Heart left ventricle (tissue), 16 donors: ENCODE measurements around the gene DMRTC2. TPM values are rescaled to one million over a fixed set of nuclear protein-coding genes. Genes with fewer than 3 reads are reported as not detected.

Experiments used
- ATAC-seq, 4 donors: fragments of 200-7000 bp; cut with Tn5 transposase; one replicate each; pipeline ENCODE4 v1.9.1; 2020 to 2022; ENCODE audit warnings: moderate library complexity in 4 of 4, mild to moderate bottlenecking in 3 of 4, moderate number of reproducible peaks in 1 of 4
- DNase-seq, 5 donors: peaks; one replicate each; pipeline ENCODE4 v3.0.0-alpha.2; 2020
- H3K27ac ChIP-seq, 12 donors: fragments of 200-600 bp; sonication (generic) in 4 of 12; one replicate each; pipeline versions ENCODE4 v1.5.0 to v1.8.0; 2016 to 2022; ENCODE audit warnings: mild to moderate bottlenecking in 2 of 12
- H3K27me3 ChIP-seq, 9 donors: fragments of 200-600 bp; sonication (generic) in 2 of 9; one replicate each; pipeline versions ENCODE4 v1.5.1 to v1.8.0; 2016 to 2022; ENCODE audit warnings: mild to moderate bottlenecking in 3 of 9
- H3K36me3 ChIP-seq, 9 donors: fragments of 200-600 bp; sonication (generic) in 2 of 9; one replicate each; pipeline versions ENCODE4 v1.5.0 to v1.8.0; 2018 to 2022; ENCODE audit warnings: mild to moderate bottlenecking in 2 of 9
- H3K4me1 ChIP-seq, 12 donors: fragments of 200-600 bp; sonication (generic) in 4 of 12; one replicate each; pipeline versions ENCODE4 v1.5.0 to v1.8.0; 2016 to 2022; ENCODE audit warnings: mild to moderate bottlenecking in 3 of 12
- H3K4me3 ChIP-seq, 12 donors: fragments of 200-600 bp; sonication (generic) in 4 of 12; one replicate each; pipeline versions ENCODE4 v1.5.0 to v1.8.0; 2017 to 2022; ENCODE audit warnings: mild to moderate bottlenecking in 9 of 12, moderate library complexity in 4 of 12
- H3K9me3 ChIP-seq, 12 donors: fragments of 200-600 bp; sonication (generic) in 4 of 12; one replicate each; pipeline versions ENCODE4 v1.5.0 to v1.8.0; 2016 to 2022; ENCODE audit warnings: mild to moderate bottlenecking in 1 of 12
- POLR2A ChIP-seq, 2 donors: fragments of 450-650 bp; IDR thresholded peaks; one replicate each; pipeline ENCODE4 v1.6.1; 2017; ENCODE audit warnings: antibody characterized with exemption in 2 of 2, mild to moderate bottlenecking in 2 of 2, moderate library complexity in 2 of 2
- WGBS, 4 donors: extraction: QIAGEN DNeasy Blood & Tissue Kit in 2 of 4; methylation state at CpG; one replicate each; pipeline versions ENCODE4 v1.1.5 to v1.1.7; 2013 to 2018; 5-methylcytosine and 5-hydroxymethylcytosine counted together
- intact Hi-C, 10 donors: fragments of 100-400 bp; cut with DNase I; formaldehyde crosslinking; loops; one replicate each; pipeline versions ENCODE4 v1.11.1 to v1.14.2; 2022
- polyA plus RNA-seq, 2 donors: library from polyadenylated mRNA; stranded (reverse); fragments of 200-250 nt; gene quantifications; one replicate each; pipeline ENCODE4 v1.2.3, GENCODE V29; 2013
- total RNA-seq, 9 donors: library from RNA; depleted of rRNA in 2 of 9; stranded (reverse); fragments of >200 nt in 2 of 9; fragmentation: NEBNext Ultra II Directional in 3 of 9; extraction: Animal tissue kit (Norgen Biotek cat#: 25700) in 3 of 9; gene quantifications; one replicate each; pipeline versions ENCODE4 v1.1.0 to v1.2.4, GENCODE V29; 2016 to 2023
- TF ChIP-seq, protein P1 (sequence below), 12 donors: fragments of 200-600 bp; sonication (generic) in 4 of 12; IDR thresholded peaks; one replicate each; pipeline versions ENCODE4 v1.5.0 to v1.8.0; 2018 to 2022; ENCODE audit warnings: antibody characterized with exemption in 12 of 12, mild to moderate bottlenecking in 5 of 12
- donor health status: ischemic (EF 13 %, LVEDD 7.1; RV severe dilation, severe dysfunction).
- donor health status: healthy with polysubstance abuse.
- donor health status: DM: no; HTN: yes; CAD: no.
- donor health status: DM: no; HTN: no; CAD: no.
- donor health status: ischemic (EF 25% LVEDD 6.9; RV normal size, moderate dysfunction).
- donor health status: ischemic (EF 25% LVEDD 5.7; RV mildly dilated, moderate dysfunction).
- donor health status: healthy.
- donor health status: DM: yes; HTN: yes; CAD: no.
- donor health status: ischemic (EF 35%, LVEDD 5.7; RV mildly dilated, moderate dysfunction).
- donor health status: nonischemic (EF 11% LVEDD 7.7; RV severe dilation, severe dysfunction).
- donor health status: DM: yes; HTN: yes; CAD: no.
- donor health status: PGD.
- donor health status: ischemic (EF 29% LVEDD 5.4; RV normal size, mild dysfunction).
- donor health status: nonischemic (EF 23%, LVEDD 6.1; RV moderate dilation, normal function).

DMRTC2 gene
- total and polyA plus RNA-seq, 11 donors, result not detected

GRCh38 chr19:41892173-41892902 is 47.5 kb downstream of the DMRTC2 start:
- H3K4me1 ChIP-seq, result peaks cover 0 to 12% (median 3%) of the 10 kb centered on the region in 12 donors
- H3K27ac ChIP-seq, result no peak overlapping the region
- no peak overlapping the region for H3K4me3 ChIP-seq
- ATAC-seq, result no peak
- intact Hi-C loops, result loop anchor here in 1 of 10 donors (5.0 kb wide), 1 partner anchor 50 kb away; no protein-coding TSS in a partner anchor
- no peaks in the 10 kb centered on the region for H3K9me3 ChIP-seq
- 85 to 93% (median 90%) methylated on average over 33 to 34 of the region's 34 CpGs for WGBS, 4 donors
- no peak for DNase-seq
- H3K27me3 ChIP-seq, result no peaks in the 10 kb centered on the region
- no peak for TF ChIP-seq POLR2A (IDR thresholded peaks at IDR 0.05)
- TF ChIP-seq, protein P1, sequence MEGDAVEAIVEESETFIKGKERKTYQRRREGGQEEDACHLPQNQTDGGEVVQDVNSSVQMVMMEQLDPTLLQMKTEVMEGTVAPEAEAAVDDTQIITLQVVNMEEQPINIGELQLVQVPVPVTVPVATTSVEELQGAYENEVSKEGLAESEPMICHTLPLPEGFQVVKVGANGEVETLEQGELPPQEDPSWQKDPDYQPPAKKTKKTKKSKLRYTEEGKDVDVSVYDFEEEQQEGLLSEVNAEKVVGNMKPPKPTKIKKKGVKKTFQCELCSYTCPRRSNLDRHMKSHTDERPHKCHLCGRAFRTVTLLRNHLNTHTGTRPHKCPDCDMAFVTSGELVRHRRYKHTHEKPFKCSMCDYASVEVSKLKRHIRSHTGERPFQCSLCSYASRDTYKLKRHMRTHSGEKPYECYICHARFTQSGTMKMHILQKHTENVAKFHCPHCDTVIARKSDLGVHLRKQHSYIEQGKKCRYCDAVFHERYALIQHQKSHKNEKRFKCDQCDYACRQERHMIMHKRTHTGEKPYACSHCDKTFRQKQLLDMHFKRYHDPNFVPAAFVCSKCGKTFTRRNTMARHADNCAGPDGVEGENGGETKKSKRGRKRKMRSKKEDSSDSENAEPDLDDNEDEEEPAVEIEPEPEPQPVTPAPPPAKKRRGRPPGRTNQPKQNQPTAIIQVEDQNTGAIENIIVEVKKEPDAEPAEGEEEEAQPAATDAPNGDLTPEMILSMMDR (IDR thresholded peaks at IDR 0.05), result no peak
- peaks cover 0 to 79% (median 53%) of the 10 kb centered on the region in 9 donors for H3K36me3 ChIP-seq

DNA sequence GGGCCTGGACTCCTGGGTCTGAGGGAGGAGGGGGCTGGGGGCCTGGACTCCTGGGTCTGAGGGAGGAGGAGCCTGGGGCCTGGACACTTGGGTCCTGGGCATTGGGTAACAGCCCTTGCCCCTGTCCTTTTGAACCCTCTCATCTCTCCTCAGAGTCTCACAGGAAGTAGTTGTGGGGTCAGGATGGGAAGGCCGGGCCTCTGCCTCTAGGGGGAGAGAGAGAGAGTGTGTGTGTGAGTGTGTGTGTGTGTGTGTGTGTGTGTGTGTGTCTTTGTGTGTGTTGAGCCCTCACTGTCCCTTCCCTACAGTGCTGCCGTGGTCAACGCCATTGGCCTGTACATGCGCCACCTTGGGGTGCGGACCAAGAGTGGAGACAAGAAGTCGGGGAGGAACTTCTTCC is 49.1 kb downstream of the DMRTC2 start:
- Histone ChIP-seq H3K36me3 (peaks cover 0 to 79% (median 63%) of the 10 kb centered on the region in 9 donors), H3K9me3 (no peaks in the 10 kb centered on the region), H3K4me3 (no peak overlapping the region), H3K27me3 (no peaks in the 10 kb centered on the region), H3K27ac (no peak overlapping the region), H3K4me1 (peaks cover 0 to 5% (median 0%) of the 10 kb centered on the region in 12 donors)
- intact Hi-C loops, result loop anchor here in 1 of 10 donors (5.0 kb wide), 1 partner anchor 48 kb away; no protein-coding TSS in a partner anchor
- no peak for TF ChIP-seq POLR2A (IDR thresholded peaks at IDR 0.05)
- TF ChIP-seq, protein P1 (IDR thresholded peaks at IDR 0.05), result no peak
- whole genome bisulfite sequencing, 4 donors, result 73 to 91% (median 80%) methylated on average over 6 of the region's 6 CpGs
- no peak for DNase-seq
- ATAC-seq, result no peak

DNA sequence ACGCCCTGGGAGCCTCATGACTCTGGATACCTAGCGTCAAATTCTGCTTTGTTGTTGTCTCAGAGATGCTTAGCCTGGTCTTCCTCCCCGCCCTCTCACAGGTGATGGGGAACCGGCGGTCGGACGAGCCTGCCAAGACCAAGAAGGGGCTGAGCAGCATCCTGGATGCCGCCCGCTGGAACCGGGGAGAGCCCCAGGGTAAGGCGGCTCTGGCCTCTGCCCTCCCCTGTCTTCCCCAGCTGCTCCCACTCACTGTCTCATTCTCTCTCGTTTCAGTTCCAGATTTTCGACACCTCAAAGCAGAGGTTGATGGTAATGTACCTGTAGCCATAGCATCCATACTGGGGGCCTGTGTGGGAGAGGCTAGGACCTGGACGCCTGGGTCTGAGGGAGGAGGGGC is 49.5 kb downstream of the DMRTC2 start:
- H3K27me3 ChIP-seq, result no peaks in the 10 kb centered on the region
- H3K4me1 ChIP-seq, result peaks cover 0 to 5% (median 0%) of the 10 kb centered on the region in 12 donors
- TF ChIP-seq, protein P1 (IDR thresholded peaks at IDR 0.05), result no peak
- ATAC-seq (no peak), DNase-seq (no peak)
- peaks cover 0 to 79% (median 61%) of the 10 kb centered on the region in 9 donors for H3K36me3 ChIP-seq
- no peak overlapping the region for H3K27ac ChIP-seq
- intact Hi-C loops, result loop anchor here in 1 of 10 donors (5.0 kb wide), 1 partner anchor 48 kb away; no protein-coding TSS in a partner anchor
- no peak overlapping the region for H3K4me3 ChIP-seq
- 78 to 86% (median 81%) methylated on average over 13 to 14 of the region's 14 CpGs for WGBS, 4 donors
- H3K9me3 ChIP-seq, result no peaks in the 10 kb centered on the region

DNA sequence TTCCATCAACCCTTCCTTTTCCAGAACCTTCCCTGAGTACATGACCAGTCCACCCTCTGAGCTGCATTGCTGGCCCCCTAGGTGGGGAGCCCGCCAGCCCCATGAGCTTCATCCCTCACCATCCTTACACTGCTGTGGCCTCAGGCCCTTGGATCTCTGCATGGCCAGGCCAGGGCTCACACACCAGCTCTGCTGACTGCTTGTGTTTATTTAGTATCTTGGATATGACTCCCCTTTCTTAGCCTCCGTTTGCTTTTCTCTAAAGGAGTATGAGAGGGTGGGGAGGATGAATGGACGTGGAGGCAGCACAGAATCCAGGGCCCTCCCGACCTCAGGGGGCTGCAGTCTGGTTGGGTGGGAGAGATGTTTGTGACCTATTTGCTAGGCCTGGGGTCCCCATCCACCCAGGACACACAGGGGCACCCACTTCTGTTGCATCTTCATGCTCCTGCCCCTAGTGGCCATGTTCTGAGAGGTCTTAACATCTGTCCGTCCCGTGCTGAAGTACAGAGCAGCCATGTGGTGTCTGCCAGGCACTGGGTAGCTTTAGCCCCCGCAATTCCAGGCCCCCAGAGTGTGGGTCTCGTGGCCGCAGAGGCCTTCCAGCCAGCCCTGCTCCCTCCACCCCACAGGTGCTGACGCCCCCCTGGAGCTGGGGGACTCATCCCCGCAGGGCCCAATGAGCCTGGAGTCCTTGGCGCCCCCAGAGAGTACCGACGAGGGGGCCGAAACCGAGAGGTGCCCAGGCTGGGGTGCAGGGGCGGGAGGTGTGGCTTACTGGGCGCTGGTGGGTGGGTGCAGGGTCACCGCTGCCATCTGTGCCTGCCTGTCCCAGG is 51.1 kb downstream of the DMRTC2 start:
- intact Hi-C loops, result no loop called here
- WGBS, 4 donors, result 84 to 93% (median 90%) methylated on average over 11 to 19 of the region's 19 CpGs
- Histone ChIP-seq H3K4me1 (peaks cover 0 to 5% (median 0%) of the 10 kb centered on the region in 12 donors), H3K4me3 (no peak overlapping the region), H3K36me3 (peaks cover 0 to 80% (median 71%) of the 10 kb centered on the region in 9 donors), H3K9me3 (no peaks in the 10 kb centered on the region), H3K27ac (no peak overlapping the region), H3K27me3 (no peaks in the 10 kb centered on the region)
- DNase-seq (no peak), ATAC-seq (no peak)
- TF ChIP-seq, protein P1 (IDR thresholded peaks at IDR 0.05), result no peak
- no peak for TF ChIP-seq POLR2A (IDR thresholded peaks at IDR 0.05)
